Aorta (tissue), 5 donors: Measurements from ENCODE around the gene FUT3. TPM values are rescaled to one million over a fixed set of nuclear protein-coding genes. Genes with fewer than 3 reads are reported as not detected.

Experiments used
- ATAC-seq: fragments of 200-7000 bp; cut with Tn5 transposase; one replicate; pipeline ENCODE4 v1.9.1; 2022; ENCODE audit warnings: moderate library complexity; ENCODE audit not compliant: low FRiP score
- DNase-seq, 2 donors: peaks; one replicate each; pipeline ENCODE4 v3.0.0-alpha.2; 2020
- H3K27ac ChIP-seq, 2 donors: one replicate each; pipeline ENCODE4 v1.5.1; 2013; ENCODE audit warnings: low read length in 2 of 2, mild to moderate bottlenecking in 2 of 2, moderate library complexity in 2 of 2, control low read depth in 1 of 2, inconsistent platforms in 1 of 2, low read depth in 1 of 2
- H3K27me3 ChIP-seq, 2 donors: one replicate each; pipeline ENCODE4 v1.6.1; 2013; ENCODE audit warnings: control low read depth in 1 of 2, low read length in 1 of 2, mild to moderate bottlenecking in 1 of 2, moderate library complexity in 1 of 2; ENCODE audit not compliant: insufficient read depth in 2 of 2, control insufficient read depth in 1 of 2
- H3K36me3 ChIP-seq, 2 donors: one replicate each; pipeline ENCODE4 v1.6.1; 2013; ENCODE audit warnings: control low read depth in 1 of 2, low read length in 1 of 2, mild to moderate bottlenecking in 1 of 2; ENCODE audit not compliant: insufficient read depth in 2 of 2, control insufficient read depth in 1 of 2
- H3K4me1 ChIP-seq, 2 donors: one replicate each; pipeline ENCODE4 v1.6.1; 2013; ENCODE audit warnings: low read length in 2 of 2, control low read depth in 1 of 2, mild to moderate bottlenecking in 1 of 2, moderate library complexity in 1 of 2; ENCODE audit not compliant: insufficient read depth in 2 of 2, control insufficient read depth in 1 of 2
- H3K4me3 ChIP-seq, 2 donors: one replicate each; pipeline ENCODE4 v1.5.1; 2013; ENCODE audit warnings: low read length in 2 of 2, control low read depth in 1 of 2, mild to moderate bottlenecking in 1 of 2
- H3K9me3 ChIP-seq: one replicate; pipeline ENCODE4 v1.6.1; 2013; ENCODE audit warnings: mild to moderate bottlenecking, low read length; ENCODE audit not compliant: control insufficient read depth
- WGBS, 2 donors: extraction: QIAGEN DNeasy Blood & Tissue Kit; methylation state at CpG; one replicate each; pipeline ENCODE4 v1.1.7; 2013; 5-methylcytosine and 5-hydroxymethylcytosine counted together
- intact Hi-C, 2 donors: fragments of 100-400 bp; cut with DNase I; formaldehyde crosslinking; loops; one replicate each; pipeline versions ENCODE4 v1.14.2 to v1.15.0; 2022
- polyA plus RNA-seq, 2 donors: library from polyadenylated mRNA; stranded (reverse); fragments of 200-250 nt; gene quantifications; one replicate each; pipeline ENCODE4 v1.2.3, GENCODE V29; 2013
- total RNA-seq, 2 donors: library from RNA; stranded (reverse); fragmentation: NEBNext Ultra II Directional; extraction: Animal tissue kit (Norgen Biotek cat#: 25700); gene quantifications; one replicate each; pipeline ENCODE4 v1.2.1, GENCODE V29; 2021
- donor health status: healthy with polysubstance abuse.
- donor health status: Bipolar disorder and iron deficiency.
- donor health status: DM: no; HTN: no; CAD: no.
- donor health status: DM: no; HTN: no; CAD: no.
- donor health status: DM: yes; HTN: yes; CAD: no.

FUT3 gene
- total and polyA plus RNA-seq, 4 donors: 0.38 to 3.3 TPM; not detected in 2

- WGBS, 2 donors: 90% methylated on average over 7 of the region's 7 CpGs
- no peak for DNase-seq
- Histone ChIP-seq H3K4me3 (no peak overlapping the region), H3K36me3 (no peaks in the 10 kb centered on the region), H3K27me3 (peaks cover 0 to 1% of the 10 kb centered on the region in 2 donors), H3K27ac (no peak overlapping the region), H3K9me3 (no peaks in the 10 kb centered on the region), H3K4me1 (no peaks in the 10 kb centered on the region)
- intact Hi-C loops: loop anchor here in 1 of 2 donors (10.0 kb wide), 1 partner anchor 171 kb away; the partner anchor contains the start of genes SAFB and SAFB2
- ATAC-seq: no peak
Measured at GRCh38 chr19:5795382-5795919, 55.8 kb downstream of the FUT3 start.

GRCh38 chr19:5793188-5793587 lies 58.1 kb downstream of the FUT3 start:
- WGBS, 2 donors: 74 to 85% methylated on average over 3 of the region's 3 CpGs
- intact Hi-C loops: loop anchor here in 1 of 2 donors (10.0 kb wide), 1 partner anchor 168 kb away; the partner anchor contains the start of genes SAFB and SAFB2
- no peaks in the 10 kb centered on the region for H3K4me1 ChIP-seq
- no peak overlapping the region for H3K27ac ChIP-seq
- H3K4me3 ChIP-seq: no peak overlapping the region
- no peaks in the 10 kb centered on the region for H3K9me3 ChIP-seq
- DNase-seq: no peak
- H3K27me3 ChIP-seq: peaks cover 0 to 1% of the 10 kb centered on the region in 2 donors
- no peak for ATAC-seq
- peaks cover 0 to 3% of the 10 kb centered on the region in 2 donors for H3K36me3 ChIP-seq

Other genes with a start within 250 kb of the FUT3 start
- gene SAFB2, start 228.7 kb downstream of the FUT3 start, total RNA-seq: 100 to 1,000 TPM in 1 of 2 donors, 10 to 100 TPM in 1; 67.1 to 113 TPM
- gene SAFB2, start 228.7 kb downstream of the FUT3 start, polyA plus RNA-seq: 10 to 100 TPM; 26.7 to 82.2 TPM
- gene SAFB, start 228.4 kb downstream of the FUT3 start, total RNA-seq: 100 to 1,000 TPM in 1 of 2 donors, 10 to 100 TPM in 1; 79.3 to 100 TPM
- gene SAFB, start 228.4 kb downstream of the FUT3 start, polyA plus RNA-seq: 10 to 100 TPM; 32.7 to 72.4 TPM
- 10 to 100 TPM; 35.4 to 39.0 TPM for gene MICOS13, start 170.9 kb downstream of the FUT3 start, total RNA-seq
- 100 to 1,000 TPM; 100 to 103 TPM for gene MICOS13, start 170.9 kb downstream of the FUT3 start, polyA plus RNA-seq
- gene HSD11B1L, start 170.4 kb downstream of the FUT3 start, total RNA-seq: 1 to 10 TPM; 3.9 to 5.7 TPM
- 10 to 100 TPM in 1 of 2 donors, 1 to 10 TPM in 1; 8.5 to 12.0 TPM for gene HSD11B1L, start 170.4 kb downstream of the FUT3 start, polyA plus RNA-seq
- 100 to 1,000 TPM; 521 to 587 TPM for gene RPL36, start 161.2 kb downstream of the FUT3 start, total RNA-seq
- gene RPL36, start 161.2 kb downstream of the FUT3 start, polyA plus RNA-seq: 1,000 to 10,000 TPM in 1 of 2 donors, 100 to 1,000 TPM in 1; 977 to 1,438 TPM
- 10 to 100 TPM; 40.3 to 46.4 TPM for gene LONP1, start 131.3 kb downstream of the FUT3 start, total RNA-seq
- gene LONP1, start 131.3 kb downstream of the FUT3 start, polyA plus RNA-seq: 10 to 100 TPM; 20.4 to 64.6 TPM
- not detected for gene CATSPERD, start 130.8 kb downstream of the FUT3 start, total RNA-seq
- gene CATSPERD, start 130.8 kb downstream of the FUT3 start, polyA plus RNA-seq: not detected
- 1 to 10 TPM in 1 of 2 donors, under 1 TPM in 1; 0.81 to 1.4 TPM for gene PRR22, start 66.7 kb downstream of the FUT3 start, total RNA-seq
- 1 to 10 TPM in 1 of 2 donors, under 1 TPM in 1; 0.38 to 5.2 TPM for gene PRR22, start 66.7 kb downstream of the FUT3 start, polyA plus RNA-seq
- 10 to 100 TPM; 25.6 to 27.6 TPM for gene DUS3L, start 60.3 kb downstream of the FUT3 start, total RNA-seq
- 10 to 100 TPM in 1 of 2 donors, 1 to 10 TPM in 1; 5.1 to 34.5 TPM for gene DUS3L, start 60.3 kb downstream of the FUT3 start, polyA plus RNA-seq
- not detected for gene NRTN, start 46.4 kb downstream of the FUT3 start, total RNA-seq
- 1 to 10 TPM in 1 of 2 donors, not detected in 1; 1.1 TPM for gene NRTN, start 46.4 kb downstream of the FUT3 start, polyA plus RNA-seq
- not detected for gene FUT6, start 11.7 kb downstream of the FUT3 start, total RNA-seq
- 1 to 10 TPM in 1 of 2 donors, under 1 TPM in 1; 0.05 to 3.9 TPM for gene FUT6, start 11.7 kb downstream of the FUT3 start, polyA plus RNA-seq
- gene FUT5, start 19.1 kb upstream of the FUT3 start, total RNA-seq: not detected
- gene FUT5, start 19.1 kb upstream of the FUT3 start, polyA plus RNA-seq: not detected
- gene NDUFA11, start 52.3 kb upstream of the FUT3 start, total RNA-seq: 100 to 1,000 TPM; 138 to 151 TPM
- gene NDUFA11, start 52.3 kb upstream of the FUT3 start, polyA plus RNA-seq: 100 to 1,000 TPM; 326 to 405 TPM
- gene VMAC, start 53.4 kb upstream of the FUT3 start, total RNA-seq: 1 to 10 TPM; 3.9 to 9.2 TPM
- gene VMAC, start 53.4 kb upstream of the FUT3 start, polyA plus RNA-seq: 1 to 10 TPM; 1.9 to 6.9 TPM
- 10 to 100 TPM in 1 of 2 donors, 1 to 10 TPM in 1; 9.4 to 14.0 TPM for gene CAPS, start 62.8 kb upstream of the FUT3 start, total RNA-seq
- gene CAPS, start 62.8 kb upstream of the FUT3 start, polyA plus RNA-seq: 10 to 100 TPM in 1 of 2 donors, 1 to 10 TPM in 1; 9.3 to 70.9 TPM
- gene RANBP3, start 126.7 kb upstream of the FUT3 start, total RNA-seq: 10 to 100 TPM; 57.9 to 63.2 TPM
- 10 to 100 TPM; 19.5 to 43.3 TPM for gene RANBP3, start 126.7 kb upstream of the FUT3 start, polyA plus RNA-seq